ENCODE data around the gene SPATC1L.
A peak's percentile ranks its signal among the peaks of the same experiment; 100 is the strongest.

Gene SPATC1L

GRCh38 chr21:46161633-46162592 is 22.3 kb downstream of the SPATC1L start:
- no peak for DNase-seq (ENCODE audit: low spot score)

DNA sequence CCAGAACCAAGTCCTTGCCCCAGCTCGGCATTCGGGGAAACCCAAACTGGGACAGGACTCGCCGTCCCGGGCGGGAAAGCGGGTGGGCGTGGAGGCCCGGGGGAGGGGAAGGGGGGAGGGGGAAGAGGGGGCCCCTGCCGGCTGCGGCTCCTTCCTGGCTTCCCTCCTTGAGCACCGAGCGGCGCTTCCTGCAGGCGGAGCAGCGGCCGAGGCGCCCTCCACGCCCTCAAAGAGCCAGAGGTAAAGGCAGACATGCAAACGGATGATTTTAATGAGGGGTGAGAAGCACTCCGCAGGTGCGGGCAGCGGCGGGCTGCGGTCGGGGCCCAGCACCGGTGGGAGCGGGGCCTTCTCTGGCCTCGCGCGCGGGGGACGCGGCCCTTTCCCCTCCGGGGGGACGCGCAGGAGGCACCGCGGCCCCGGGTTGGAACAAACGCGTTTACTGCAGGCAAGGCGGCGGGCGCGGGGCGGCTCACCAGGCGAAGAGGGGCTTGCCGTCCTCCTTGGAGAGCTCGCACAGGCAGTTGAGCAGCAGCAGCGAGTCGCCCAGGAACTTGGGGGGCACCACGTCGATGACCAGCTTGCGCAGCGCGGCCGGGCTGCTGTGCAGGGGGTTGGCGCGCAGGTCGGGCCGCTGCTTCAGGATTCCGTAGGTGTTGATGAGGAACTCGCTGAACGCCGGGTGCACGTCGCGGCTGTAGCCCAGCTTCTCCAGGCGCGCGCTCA is 23.2 kb downstream of the SPATC1L start:
- no peak for DNase-seq (ENCODE audit: low spot score)

DNA sequence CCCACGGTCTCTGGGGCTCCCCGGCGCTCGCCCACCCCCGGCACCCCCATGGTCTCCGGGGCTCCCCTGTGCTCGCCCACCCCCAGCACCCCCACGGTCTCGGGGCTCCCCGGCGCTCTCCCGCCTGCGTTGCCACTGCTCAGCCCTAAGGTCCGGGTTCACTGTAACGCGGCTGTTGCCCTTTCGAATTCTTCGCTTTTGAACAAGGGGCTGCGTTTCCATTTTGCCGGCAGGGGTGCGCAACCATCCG is 23.7 kb downstream of the SPATC1L start:
- no peak for DNase-seq (ENCODE audit: low spot score)

GRCh38 chr21:46159841-46160656 is 24.2 kb downstream of the SPATC1L start:
- no peak for DNase-seq (ENCODE audit: low spot score)

DNA sequence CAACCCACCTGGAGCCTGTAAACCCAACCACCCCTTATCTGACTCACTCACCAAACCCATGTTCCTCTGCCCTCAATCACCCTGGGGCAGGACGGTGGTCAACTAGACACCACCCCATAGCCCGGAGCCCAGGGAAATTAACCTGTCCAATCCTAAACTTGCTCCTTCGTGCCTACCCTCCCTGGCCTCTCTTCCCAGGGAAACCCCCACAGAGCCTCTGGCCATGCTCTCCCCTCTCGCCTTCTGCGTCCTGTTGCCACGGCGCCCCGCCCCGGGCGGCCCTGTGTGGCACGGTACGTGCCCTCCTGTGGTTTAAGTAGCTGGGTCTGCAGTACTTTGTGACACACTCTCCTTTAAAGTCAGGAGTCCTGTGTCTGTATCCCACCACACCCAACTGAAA is 24.9 kb downstream of the SPATC1L start:
- no peak for DNase-seq (ENCODE audit: low spot score)

GRCh38 chr21:46158666-46159300 is 25.5 kb downstream of the SPATC1L start:
- no peak for DNase-seq (ENCODE audit: low spot score)

DNA sequence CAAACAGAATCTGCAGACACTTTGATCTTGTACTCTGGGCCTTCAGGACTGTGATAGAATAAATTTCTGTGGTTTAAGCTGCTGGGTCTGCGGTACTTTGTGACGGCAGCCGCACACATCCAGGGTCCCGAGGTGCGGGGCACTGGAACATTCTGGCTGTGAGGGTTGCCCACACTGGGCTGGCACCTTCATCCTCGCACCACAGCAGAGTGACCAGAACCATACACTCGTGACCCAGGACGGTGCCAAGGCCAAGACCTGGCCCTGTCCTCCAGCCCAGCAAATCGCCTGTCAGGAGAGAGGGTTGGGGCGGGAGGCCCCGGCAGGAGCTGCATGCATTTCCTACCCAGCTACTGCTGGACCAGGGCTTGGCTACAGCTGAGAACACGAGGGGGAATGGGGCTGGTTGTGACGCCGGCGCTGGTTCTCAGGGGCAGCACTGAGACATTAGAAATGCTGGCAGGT is 26.2 kb downstream of the SPATC1L start:
- no peak for DNase-seq (ENCODE audit: low spot score)

GRCh38 chr21:46157396-46157986 is 26.8 kb downstream of the SPATC1L start:
- DNase-seq (ENCODE audit: low spot score): no peak

GRCh38 chr21:46156678-46157077 is 27.6 kb downstream of the SPATC1L start:
- DNase-seq (ENCODE audit: low spot score): no peak

- DNase-seq (ENCODE audit: low spot score): no peak
Measured at GRCh38 chr21:46156378-46156645, 27.9 kb downstream of the SPATC1L start.

GRCh38 chr21:46155514-46156377 is 28.5 kb downstream of the SPATC1L start, which contains the start of gene FTCD:
TSS of gene FTCD (minus strand) at chr21:46155579. CDS start at chr21:46155523, 56 bp downstream.
- DNase-seq (ENCODE audit: low spot score): no peak

DNA sequence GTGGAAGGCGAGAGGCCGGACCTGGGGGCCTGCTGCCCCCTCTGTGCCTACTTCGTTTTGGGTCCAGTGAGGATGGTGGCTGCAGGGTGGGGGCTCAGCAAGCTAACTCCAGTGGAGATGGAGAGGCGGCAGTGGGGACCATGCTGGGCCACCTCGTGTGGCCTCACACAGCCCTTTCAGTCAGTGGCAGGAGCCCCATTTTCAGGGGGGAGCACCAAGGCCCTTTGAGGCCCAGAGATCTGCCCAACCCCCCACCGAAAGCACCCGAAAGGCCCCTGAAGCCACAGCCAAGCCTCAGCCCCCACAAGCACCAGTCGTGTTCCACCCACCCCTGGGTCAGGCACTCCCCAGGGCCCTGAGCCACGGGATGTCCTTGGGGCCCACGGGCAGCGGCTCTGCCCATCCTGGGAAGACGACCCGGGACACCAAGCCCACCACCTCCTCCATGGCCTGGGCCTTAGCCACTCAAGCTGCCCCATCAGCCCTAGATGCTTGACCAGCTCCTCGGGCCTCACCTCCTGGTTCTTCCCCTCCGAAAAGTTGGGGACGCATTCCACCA is 29.2 kb downstream of the SPATC1L start:
- DNase-seq (ENCODE audit: low spot score): no peak

DNA sequence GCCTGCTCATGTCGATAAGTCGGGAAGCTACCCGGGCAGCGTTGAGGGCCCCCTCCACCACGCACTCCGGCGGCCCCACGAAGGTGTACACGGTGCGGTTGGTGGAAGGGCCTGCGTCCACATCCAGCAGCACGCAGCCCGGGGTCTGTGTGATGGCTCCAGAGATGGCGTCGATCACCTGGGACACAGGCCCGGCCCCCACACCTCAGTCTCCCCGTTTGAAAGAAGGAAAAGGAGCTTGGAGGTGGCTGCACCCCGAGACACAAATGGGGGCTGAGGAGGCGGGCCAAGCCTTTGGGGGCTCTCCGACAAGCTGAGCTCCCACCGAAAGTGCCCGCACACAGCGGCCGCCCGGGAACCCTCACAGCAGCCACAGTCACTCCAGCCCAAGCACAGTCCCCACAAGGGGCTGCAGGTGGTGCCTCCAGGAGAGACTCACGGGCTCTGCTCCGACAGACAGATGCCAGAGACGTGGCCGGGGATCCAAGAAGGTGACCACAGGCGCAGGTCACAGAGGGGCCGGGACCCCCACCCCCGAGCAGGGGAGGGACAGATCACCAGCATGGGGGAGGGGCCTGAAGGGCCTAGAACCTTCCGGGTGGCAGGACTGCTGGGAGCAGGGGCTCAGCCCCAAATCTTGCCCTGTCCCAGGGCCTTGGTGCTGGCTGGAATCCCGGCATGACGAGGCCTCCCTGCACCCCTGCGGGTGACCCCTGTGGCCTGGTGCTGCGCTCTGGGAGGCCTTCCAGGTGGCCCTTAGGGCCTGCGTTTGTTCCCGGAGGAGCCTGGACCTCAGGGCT is 29.9 kb downstream of the SPATC1L start:
- no peak for DNase-seq (ENCODE audit: low spot score)

GRCh38 chr21:46153247-46154154 is 30.8 kb downstream of the SPATC1L start:
- DNase-seq (ENCODE audit: low spot score): peak; percentile 48

- no peak for DNase-seq (ENCODE audit: low spot score)
Measured at GRCh38 chr21:46152927-46153246, 31.4 kb downstream of the SPATC1L start.

- no peak for DNase-seq (ENCODE audit: low spot score)
Measured at GRCh38 chr21:46151989-46152926, 32.0 kb downstream of the SPATC1L start.

DNA sequence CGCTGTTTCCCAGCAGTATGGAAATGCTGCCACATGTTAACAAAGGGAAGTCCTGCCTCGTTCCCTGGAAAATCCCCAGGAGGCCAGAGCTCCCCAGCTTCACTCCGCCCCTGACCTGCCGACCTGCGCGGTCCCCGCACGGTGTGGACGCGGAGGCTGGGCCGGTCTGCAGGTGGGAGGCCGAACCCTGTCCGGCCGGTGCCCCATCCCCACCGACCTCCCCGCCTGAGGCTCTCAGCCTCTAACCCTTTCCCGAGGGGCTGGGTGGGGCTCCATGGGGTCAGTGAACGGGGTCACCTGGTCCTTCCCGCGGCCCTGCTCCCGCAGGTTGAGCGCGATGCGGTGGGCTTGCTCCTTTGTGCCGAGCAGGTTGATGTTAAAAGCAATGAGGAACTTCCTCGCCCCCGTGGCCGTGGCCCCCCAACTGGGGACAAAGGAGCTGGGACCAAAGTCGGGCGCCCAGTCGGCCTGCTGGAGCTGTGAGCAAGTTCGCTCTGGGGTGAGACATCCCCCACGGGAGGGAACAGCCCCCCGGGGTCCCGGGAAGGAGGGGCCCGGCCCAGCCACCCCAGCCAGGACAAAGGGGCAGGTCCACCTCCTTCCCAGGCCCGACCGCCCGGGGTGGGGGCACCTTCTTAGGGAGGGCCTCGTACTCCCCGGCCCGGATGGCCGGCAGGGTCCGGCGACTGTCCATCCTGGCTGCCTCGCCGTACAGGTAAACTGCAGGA is 32.8 kb downstream of the SPATC1L start:
- no peak for DNase-seq (ENCODE audit: low spot score)
